Adrenal gland (tissue), 12 donors: ENCODE data around the gene LARGE1. TPM values are rescaled to one million over a fixed set of nuclear protein-coding genes. Genes with fewer than 3 reads are reported as not detected.

Source experiments
- DNase-seq, 7 donors: peaks; one replicate each; pipeline ENCODE4 v3.0.0-alpha.2; 2019 to 2020
- H3K27ac ChIP-seq, 5 donors: fragments of 200-600 bp; sonication (generic) in 4 of 5; 1 replicate in 3 of 5; 2 replicates in 2 of 5; pipeline versions ENCODE4 v1.5.1 to v1.8.0; 2016 to 2020; ENCODE audit warnings: mild to moderate bottlenecking in 1 of 5
- H3K27me3 ChIP-seq: fragments of 200-600 bp; 2 replicates; pipeline ENCODE4 v1.8.0; 2021
- H3K36me3 ChIP-seq, 2 donors: fragments of 200-600 bp; replicated peaks in 1 of 2; 1 replicate in 1 of 2; 2 replicates in 1 of 2; pipeline versions ENCODE4 v1.5.1 to v1.8.0; 2018 to 2022
- H3K4me1 ChIP-seq, 2 donors: fragments of 200-600 bp; replicated peaks in 1 of 2; 1 replicate in 1 of 2; 2 replicates in 1 of 2; pipeline versions ENCODE4 v1.5.1 to v1.8.0; 2018 to 2021
- H3K4me3 ChIP-seq, 4 donors: fragments of 200-600 bp; sonication (generic) in 3 of 4; one replicate each; pipeline ENCODE4 v1.5.1; 2016 to 2018
- H3K9me3 ChIP-seq, 3 donors: fragments of 200-600 bp; sonication (generic) in 1 of 3; replicated peaks in 1 of 3; 1 replicate in 2 of 3; 2 replicates in 1 of 3; pipeline versions ENCODE4 v1.5.1 to v1.8.0; 2016 to 2021
- POLR2A ChIP-seq, 2 donors: fragments of 450-650 bp; IDR thresholded peaks; one replicate each; pipeline ENCODE4 v1.6.1; 2017; ENCODE audit warnings: antibody characterized with exemption in 2 of 2, mild to moderate bottlenecking in 2 of 2, moderate library complexity in 1 of 2
- WGBS, 4 donors: extraction: QIAGEN DNeasy Blood & Tissue Kit in 2 of 4; methylation state at CpG; one replicate each; pipeline versions ENCODE4 v1.1.5 to v1.1.7; 2013 to 2017; 5-methylcytosine and 5-hydroxymethylcytosine counted together
- intact Hi-C, 2 donors: fragments of 100-400 bp; cut with DNase I; formaldehyde crosslinking; loops; one replicate each; pipeline versions ENCODE4 v1.14.1 to v1.15.0; 2022 to 2023
- polyA plus RNA-seq, 3 donors: library from polyadenylated mRNA; stranded (reverse); fragments of 200-250 nt in 2 of 3; fragments of 350-450 nt in 1 of 3; fragmentation: Illumina TruSeq in 1 of 3; extraction: RNeasy Lipid Tissue Mini Kit (QIAGEN cat#74804) in 1 of 3; gene quantifications; one replicate each; pipeline ENCODE4 v1.2.3, GENCODE V29; 2013 to 2014
- total RNA-seq, 9 donors: library from RNA; depleted of rRNA in 4 of 9; stranded (reverse); fragments of >200 nt in 4 of 9; fragments of 120-200 nt in 1 of 9; fragmentation: NEBNext Ultra II Directional in 1 of 9; extraction: Animal tissue kit (Norgen Biotek cat#: 25700) in 1 of 9; gene quantifications; one replicate each; pipeline versions ENCODE4 v1.1.0 to v1.2.4, GENCODE V29; 2013 to 2023
- TF ChIP-seq, protein P1 (sequence below), 6 experiments: fragments of 450-650 bp in 4 of 6; fragments of 200-600 bp in 2 of 6; sonication (generic) in 1 of 6; IDR thresholded peaks; 1 replicate in 5 of 6; 2 replicates in 1 of 6; pipeline versions ENCODE4 v1.5.1 to v1.8.0; 2016 to 2021; ENCODE audit warnings: antibody characterized with exemption in 6 of 6, mild to moderate bottlenecking in 2 of 6, moderate library complexity in 1 of 6
- donor health status: healthy with polysubstance abuse.
- donor health status: Bipolar disorder and iron deficiency.
- donor health status: DM: yes; HTN: yes; CAD: no.
- donor health status: DM: no; HTN: no; CAD: no.
- donor health status: DM: no; HTN: no; CAD: no.
- donor health status: DM: yes; HTN: yes; CAD: no.

LARGE1 gene
- total and polyA plus RNA-seq, 12 donors = 3.4 to 67.6 (median 30.6) TPM

DNA sequence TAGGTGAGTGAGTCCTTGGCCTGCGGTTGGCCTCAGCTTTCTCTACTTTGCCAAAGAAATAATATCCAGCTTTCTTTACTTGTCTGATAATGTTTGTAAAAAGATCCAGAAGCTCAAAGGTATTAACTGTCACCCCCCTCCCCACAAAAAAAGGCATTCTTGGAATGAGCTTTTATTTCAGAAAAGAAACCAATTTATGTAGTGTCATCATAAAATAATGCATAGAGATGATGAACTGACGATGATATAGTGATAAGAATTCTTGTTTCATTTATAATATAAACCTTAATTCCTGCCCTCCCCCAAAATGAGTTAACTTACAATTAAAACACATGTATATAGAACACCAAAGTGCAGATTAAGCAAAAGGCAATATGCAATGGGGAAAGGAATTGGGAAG lies 191.4 kb downstream of the LARGE1 start:
- no peak for DNase-seq
- intact Hi-C loops = no loop called here
- 67 to 99% (median 96%) methylated on average over 2 of the region's 2 CpGs for WGBS, 4 donors
- no peak overlapping the region for H3K27ac ChIP-seq
- no peaks in the 10 kb centered on the region for H3K9me3 ChIP-seq
- no peak overlapping the region for H3K4me3 ChIP-seq
- TF ChIP-seq POLR2A (IDR thresholded peaks at IDR 0.05) = no peak
- TF ChIP-seq, protein P1, sequence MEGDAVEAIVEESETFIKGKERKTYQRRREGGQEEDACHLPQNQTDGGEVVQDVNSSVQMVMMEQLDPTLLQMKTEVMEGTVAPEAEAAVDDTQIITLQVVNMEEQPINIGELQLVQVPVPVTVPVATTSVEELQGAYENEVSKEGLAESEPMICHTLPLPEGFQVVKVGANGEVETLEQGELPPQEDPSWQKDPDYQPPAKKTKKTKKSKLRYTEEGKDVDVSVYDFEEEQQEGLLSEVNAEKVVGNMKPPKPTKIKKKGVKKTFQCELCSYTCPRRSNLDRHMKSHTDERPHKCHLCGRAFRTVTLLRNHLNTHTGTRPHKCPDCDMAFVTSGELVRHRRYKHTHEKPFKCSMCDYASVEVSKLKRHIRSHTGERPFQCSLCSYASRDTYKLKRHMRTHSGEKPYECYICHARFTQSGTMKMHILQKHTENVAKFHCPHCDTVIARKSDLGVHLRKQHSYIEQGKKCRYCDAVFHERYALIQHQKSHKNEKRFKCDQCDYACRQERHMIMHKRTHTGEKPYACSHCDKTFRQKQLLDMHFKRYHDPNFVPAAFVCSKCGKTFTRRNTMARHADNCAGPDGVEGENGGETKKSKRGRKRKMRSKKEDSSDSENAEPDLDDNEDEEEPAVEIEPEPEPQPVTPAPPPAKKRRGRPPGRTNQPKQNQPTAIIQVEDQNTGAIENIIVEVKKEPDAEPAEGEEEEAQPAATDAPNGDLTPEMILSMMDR (IDR thresholded peaks at IDR 0.05) = no peak
- peaks cover 9% of the 10 kb centered on the region in 2 donors for H3K4me1 ChIP-seq
- no peaks in the 10 kb centered on the region for H3K36me3 ChIP-seq
- no peaks in the 10 kb centered on the region for H3K27me3 ChIP-seq

DNA sequence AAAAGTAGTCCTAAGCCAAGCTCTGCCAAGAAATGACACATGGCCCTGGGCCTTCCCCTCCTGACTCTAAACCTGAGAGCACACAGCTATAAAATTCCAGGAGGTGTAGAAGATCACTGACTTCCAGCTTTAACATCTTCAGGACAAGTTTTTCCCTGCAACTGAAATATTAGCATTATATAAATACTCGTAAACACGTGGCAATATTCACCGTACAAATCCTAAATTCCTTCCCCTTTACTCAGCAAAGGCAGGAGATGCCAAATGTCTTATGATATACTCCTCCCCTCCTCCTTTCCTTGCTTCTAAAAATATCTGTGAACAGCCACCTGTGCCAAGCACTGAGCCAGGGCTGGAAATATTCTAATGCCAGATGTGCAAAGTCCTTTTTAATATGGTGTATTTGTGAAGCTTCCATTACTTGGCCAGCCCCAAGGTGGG lies 194.0 kb downstream of the LARGE1 start:
- intact Hi-C loops = no loop called here
- no peaks in the 10 kb centered on the region for H3K9me3 ChIP-seq
- 36 to 55% (median 50%) methylated on average over 3 of the region's 3 CpGs for WGBS, 4 donors
- peak overlapping the region in 2 of 5 donors; percentile 20 to 64 for H3K27ac ChIP-seq
- DNase-seq = peak; percentile 9 to 57 (median 32)
- H3K4me1 ChIP-seq = peaks cover 9% of the 10 kb centered on the region in 2 donors
- no peaks in the 10 kb centered on the region for H3K27me3 ChIP-seq
- no peaks in the 10 kb centered on the region for H3K36me3 ChIP-seq
- no peak for TF ChIP-seq POLR2A (IDR thresholded peaks at IDR 0.05)
- TF ChIP-seq, protein P1 (IDR thresholded peaks at IDR 0.05) = no peak
- H3K4me3 ChIP-seq = no peak overlapping the region

DNA sequence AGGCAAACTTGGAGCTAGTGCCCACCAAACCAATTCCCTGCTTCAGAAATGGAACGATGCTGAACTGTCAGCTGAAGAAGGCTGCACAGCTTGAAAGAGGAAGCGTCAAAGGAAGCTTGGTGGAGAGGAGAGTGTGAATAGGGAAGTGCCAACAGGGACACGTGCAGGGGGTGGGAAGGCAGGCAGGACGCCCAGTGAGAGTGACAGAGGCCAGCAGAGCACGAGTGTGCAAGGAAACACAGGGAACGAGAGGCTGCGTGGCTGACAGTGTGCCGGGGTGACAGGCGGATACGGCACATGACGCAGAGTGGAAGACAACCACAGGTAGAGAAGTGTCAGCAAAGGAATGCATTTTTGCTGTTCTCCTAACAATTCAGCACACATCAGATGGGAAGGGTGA lies 196.4 kb downstream of the LARGE1 start:
- Histone ChIP-seq H3K27me3 (no peaks in the 10 kb centered on the region), H3K4me1 (peaks cover 9% of the 10 kb centered on the region in 2 donors), H3K4me3 (no peak overlapping the region), H3K36me3 (no peaks in the 10 kb centered on the region), H3K27ac (no peak overlapping the region), H3K9me3 (no peaks in the 10 kb centered on the region)
- no peak for TF ChIP-seq POLR2A (IDR thresholded peaks at IDR 0.05)
- TF ChIP-seq, protein P1 (IDR thresholded peaks at IDR 0.05) = no peak
- 71 to 82% (median 78%) methylated on average over 11 of the region's 11 CpGs for WGBS, 4 donors
- DNase-seq = no peak
- intact Hi-C loops = no loop called here

DNA sequence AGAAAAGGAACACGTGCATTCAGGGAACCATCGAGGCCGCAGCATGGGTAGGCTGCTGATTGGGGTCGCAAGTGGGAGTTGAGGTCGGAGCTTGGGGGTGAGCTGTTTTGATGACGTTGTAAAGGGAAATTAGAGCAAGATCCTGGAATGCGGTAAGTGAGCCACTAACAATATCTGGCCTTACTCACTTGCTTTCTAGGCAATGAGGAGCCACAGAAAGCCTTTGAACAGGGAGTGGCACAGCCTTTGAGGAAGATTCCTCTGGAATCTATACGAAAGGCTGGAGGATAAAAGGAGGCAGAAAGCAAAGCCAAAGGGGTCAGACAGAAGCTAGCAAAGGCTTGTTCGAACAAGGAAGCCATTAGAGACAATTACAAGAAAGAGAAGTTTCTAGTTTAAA lies 197.5 kb downstream of the LARGE1 start:
- H3K4me3 ChIP-seq = no peak overlapping the region
- peaks cover 9% of the 10 kb centered on the region in 2 donors for H3K4me1 ChIP-seq
- no peaks in the 10 kb centered on the region for H3K9me3 ChIP-seq
- 87 to 93% (median 89%) methylated on average over 9 of the region's 9 CpGs for WGBS, 4 donors
- DNase-seq = no peak
- intact Hi-C loops = no loop called here
- no peaks in the 10 kb centered on the region for H3K27me3 ChIP-seq
- TF ChIP-seq, protein P1 (IDR thresholded peaks at IDR 0.05) = no peak
- TF ChIP-seq POLR2A (IDR thresholded peaks at IDR 0.05) = no peak
- no peaks in the 10 kb centered on the region for H3K36me3 ChIP-seq
- H3K27ac ChIP-seq = no peak overlapping the region
